K562 (cell line): ENCODE measurements around the gene AFF1. TPM values are rescaled to one million over a fixed set of nuclear protein-coding genes. Genes with fewer than 3 reads are reported as not detected.

ENCODE experiments used
- ATAC-seq: fragments of 200-7000 bp; cut with Tn5 transposase; 3 replicates; pipeline ENCODE4 v1.9.1; 2020; ENCODE audit warnings: moderate library complexity
- BruUV-seq: library from RNA; stranded (reverse); fragments of 400-500 nt; replicated peaks from 2 replicates; lab custom pipeline; 2021; lab: Mats Ljungman, UMichigan
- CTCF ChIA-PET: fragments of 300-600 bp; formaldehyde crosslinking; extraction: SDS; loops from one replicate; lab custom pipeline; 2021; ENCODE audit warnings: low intra/inter-chr PET ratio; lab: Yijun Ruan, JAX
- POLR2A ChIA-PET: fragments of 300-600, 350-650 bp; sonication (Branson Sonifier 250); formaldehyde crosslinking; extraction: SDS; loops from one replicate; lab custom pipeline; 2021; ENCODE audit warnings: antibody characterized with exemption, inconsistent platforms; lab: Yijun Ruan, JAX
- DNase-seq, 4 experiments: peaks; one replicate each; pipeline versions ENCODE4 v3.0.0 to v3.0.0-alpha.2; 2011 to 2018; ENCODE audit warnings: low spot score in 3 of 4, mixed read lengths in 3 of 4; ENCODE audit errors: extremely low read depth in 1 of 4
- FAIRE-seq: peaks from 2 replicates; lab custom pipeline; 2011; peaks lifted over from hg19 to GRCh38; lab: Jason Lieb, UNC
- H2AFZ ChIP-seq: 2 replicates; pipeline ENCODE4 v1.6.0; 2011; ENCODE audit warnings: low read depth, low read length, control low read depth, inconsistent platforms
- H3K27ac ChIP-seq: fragments of 200-600 bp; 3 replicates; pipeline ENCODE4 v1.8.0; 2011; ENCODE audit warnings: low read depth, mild to moderate bottlenecking, control low read depth, inconsistent platforms, low read length, moderate library complexity, mixed read lengths; ENCODE audit errors: extremely low read depth
- H3K27me3 ChIP-seq, 2 experiments: fragments of 300-600 bp in 1 of 2; 2 replicates in 1 of 2; 3 replicates in 1 of 2; pipeline versions ENCODE4 v1.6.0 to v1.8.0; 2011; ENCODE audit warnings: inconsistent platforms in 2 of 2, low read length in 2 of 2, mild to moderate bottlenecking in 1 of 2, mixed read lengths in 1 of 2, moderate library complexity in 1 of 2; ENCODE audit not compliant: control insufficient read depth in 2 of 2, insufficient read depth in 2 of 2
- H3K36me3 ChIP-seq: fragments of 300-600 bp; 3 replicates; pipeline ENCODE4 v1.8.0; 2011; ENCODE audit warnings: mild to moderate bottlenecking, low read length, inconsistent platforms; ENCODE audit not compliant: control insufficient read depth, insufficient read depth
- H3K4me1 ChIP-seq, 2 experiments: fragments of 200-600 bp in 1 of 2; replicated peaks in 1 of 2; 2 replicates in 1 of 2; 3 replicates in 1 of 2; pipeline versions ENCODE4 v1.5.1 to v1.8.0; 2011; ENCODE audit warnings: inconsistent platforms in 2 of 2, low read length in 2 of 2, mild to moderate bottlenecking in 1 of 2, mixed read lengths in 1 of 2, moderate library complexity in 1 of 2; ENCODE audit not compliant: control insufficient read depth in 2 of 2, insufficient read depth in 2 of 2
- H3K4me2 ChIP-seq: 2 replicates; pipeline ENCODE4 v1.6.1; 2011; ENCODE audit warnings: low read length, control low read depth, inconsistent platforms, mixed read lengths; ENCODE audit not compliant: insufficient read depth
- H3K4me3 ChIP-seq: fragments of 200-600 bp; sonication (generic), shearing (Covaris generic); 2 replicates; pipeline ENCODE4 v1.5.1; 2016; ENCODE audit warnings: control low read depth, inconsistent platforms
- H3K79me2 ChIP-seq: fragments of 200-600 bp; 3 replicates; pipeline ENCODE4 v1.8.0; 2011; ENCODE audit warnings: low read length, inconsistent platforms; ENCODE audit not compliant: control insufficient read depth, insufficient read depth
- H3K9ac ChIP-seq, 2 experiments: 2 replicates each; pipeline versions ENCODE4 v1.6.0 to v1.6.1; 2011; ENCODE audit warnings: low read depth in 2 of 2, low read length in 2 of 2, control low read depth in 1 of 2, inconsistent platforms in 1 of 2, mild to moderate bottlenecking in 1 of 2, mixed read lengths in 1 of 2; ENCODE audit not compliant: insufficient read depth in 1 of 2
- H3K9me1 ChIP-seq: one replicate; pipeline ENCODE4 v1.6.0; 2011; ENCODE audit warnings: inconsistent platforms, mild to moderate bottlenecking, low read length, moderate library complexity; ENCODE audit not compliant: control insufficient read depth, insufficient read depth
- H3K9me3 ChIP-seq: replicated peaks from 2 replicates; pipeline ENCODE4 v1.5.1; 2011; ENCODE audit warnings: low read depth, low read length, inconsistent platforms; ENCODE audit not compliant: control insufficient read depth, insufficient read depth
- H4K20me1 ChIP-seq: replicated peaks from 2 replicates; pipeline ENCODE4 v1.6.1; 2011; ENCODE audit warnings: low read length, inconsistent platforms, mixed read lengths; ENCODE audit not compliant: control insufficient read depth, insufficient read depth
- CEBPB ChIP-seq: fragments of 450-650 bp; IDR thresholded peaks from 2 replicates; pipeline ENCODE4 v1.6.1; 2016; ENCODE audit warnings: missing genetic modification characterization, missing compliant biosample characterization
- CEBPG ChIP-seq, 3 experiments: fragments of 200-800 bp in 1 of 3; sonication (Bioruptor generic) in 1 of 3; sonication (generic) in 1 of 3; formaldehyde crosslinking in 1 of 3; IDR thresholded peaks in 2 of 3; conservative IDR thresholded peaks in 1 of 3; 2 replicates each; pipeline versions ENCODE4 v1.6.1 to v1.8.0; 2016 to 2022; ENCODE audit warnings: missing compliant biosample characterization in 2 of 3, missing genetic modification characterization in 2 of 3, mild to moderate bottlenecking in 1 of 3, missing genetic modification reagents in 1 of 3
- CHD4 ChIP-seq: fragments of 200-600 bp; sonication (generic); IDR thresholded peaks from 3 replicates; pipeline ENCODE4 v1.6.1; 2012; ENCODE audit warnings: low read depth, mild to moderate bottlenecking, mixed read lengths, low read length, inconsistent platforms; ENCODE audit not compliant: insufficient read depth, insufficient replicate concordance, poor library complexity, severe bottlenecking
- FOXK1 ChIP-seq: sonication (generic); formaldehyde crosslinking; IDR thresholded peaks from 2 replicates; pipeline ENCODE4 v1.8.0; 2022; ENCODE audit warnings: missing genetic modification reagents, mild to moderate bottlenecking, borderline replicate concordance
- GABPB1 ChIP-seq: sonication (generic); formaldehyde crosslinking; IDR thresholded peaks from 2 replicates; pipeline ENCODE4 v1.8.0; 2022; ENCODE audit warnings: mild to moderate bottlenecking, missing genetic modification reagents
- KAT7 ChIP-seq: sonication (generic); formaldehyde crosslinking; IDR thresholded peaks from 2 replicates; pipeline ENCODE4 v1.8.0; 2022; ENCODE audit warnings: missing genetic modification reagents, mild to moderate bottlenecking, borderline replicate concordance
- NFRKB ChIP-seq: fragments of 450-650 bp; IDR thresholded peaks from 2 replicates; pipeline ENCODE4 v1.6.1; 2016; ENCODE audit warnings: low read depth
- SP1 ChIP-seq: sonication (generic); formaldehyde crosslinking; IDR thresholded peaks from 2 replicates; pipeline ENCODE4 v1.8.1; 2022; ENCODE audit warnings: mild to moderate bottlenecking, missing genetic modification reagents
- TBP ChIP-seq: optimal IDR thresholded peaks from 2 replicates; pipeline ENCODE3; 2011; ENCODE audit warnings: low read depth, low read length, improper control_type of control experiment
- ZNF41 ChIP-seq: fragments of 250-450 bp; sonication (Bioruptor Pico); conservative IDR thresholded peaks from 2 replicates; pipeline ENCODE4 v1.4.0; 2020; ENCODE audit warnings: mild to moderate bottlenecking
- WGBS: fragments of 100-300 bp; shearing (Covaris generic); methylation state at CpG from one replicate; pipeline ENCODE4 v1.1.6; 2016; ENCODE audit warnings: low coverage, mixed read lengths; ENCODE audit not compliant: insufficient coverage; ENCODE audit errors: missing lambda C conversion rate; 5-methylcytosine and 5-hydroxymethylcytosine counted together
- in situ Hi-C: fragments of 300-500 bp; cut with MboI; formaldehyde crosslinking; loops from 4 replicates; pipeline ENCODE4 v1.15.0; 2018; ENCODE audit warnings: inconsistent platforms, mixed read lengths
- intact Hi-C: fragments of 100-400 bp; cut with micrococcal nuclease; formaldehyde crosslinking; loops from 2 replicates; pipeline ENCODE4 v1.14.2; 2022
- polyA plus RNA-seq, 8 experiments: library from polyadenylated mRNA; depleted of rRNA in 4 of 8; stranded (reverse) in 5 of 8; unstranded in 3 of 8; fragments of >200 nt; fragmentation: Nextera tagmentation in 2 of 8; fragmentation: Illumina TruSeq in 1 of 8; extraction: Ambion mirVana in 2 of 8; extraction: Trizol in 1 of 8; gene quantifications; 2 replicates each; pipeline versions ENCODE4 v1.2.1 to v1.2.3, GENCODE V29; 2011 to 2014; ENCODE audit warnings: inconsistent platforms in 1 of 8, missing spikeins in 1 of 8
- total RNA-seq, 7 experiments: library from RNA; depleted of rRNA in 6 of 7; stranded (reverse); fragments of >200 nt in 6 of 7; fragmentation: Illumina TruSeq in 2 of 7; extraction: Trizol in 2 of 7; gene quantifications; 2 replicates each; pipeline versions ENCODE4 v1.2.1 to v1.2.3, GENCODE V29; 2011 to 2021; ENCODE audit warnings: low replicate concordance in 1 of 7
- TF ChIP-seq, protein P1 (sequence below), 2 experiments: fragments of 450-650 bp; conservative IDR thresholded peaks; 2 replicates each; pipeline ENCODE4 v1.6.1; 2017; ENCODE audit warnings: mild to moderate bottlenecking in 2 of 2, moderate library complexity in 2 of 2

The AFF1 gene
- total and polyA plus RNA-seq, 9 of the 15 experiments (the other 6 are each of a cell fraction or from before 2014, with no cell fraction given) = 4.1 to 47.5 (median 17.2) TPM

DNA sequence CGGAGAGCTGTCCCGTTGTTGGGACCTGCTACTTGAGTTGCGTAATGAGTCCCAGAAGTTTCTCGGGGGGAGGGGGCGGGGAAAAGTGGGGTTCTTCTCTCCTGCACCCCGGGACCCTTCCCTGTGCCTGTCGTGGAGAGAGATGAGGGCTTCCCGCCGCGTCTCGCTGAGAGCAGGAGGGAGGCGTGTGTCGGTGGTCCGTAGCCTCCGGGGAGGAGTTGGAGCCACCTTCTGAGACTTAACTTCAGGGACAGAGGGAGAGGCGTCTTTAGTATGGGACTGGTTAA, 698 bp downstream of the AFF1 start:
- H3K9me3 ChIP-seq = no peaks in the 10 kb centered on the region
- peak overlapping the region; percentile 86 for H3K27ac ChIP-seq
- in situ Hi-C loops = loop anchor here (5.0 kb wide), 1 partner anchor 72 kb away; no protein-coding TSS in a partner anchor
- ChIA-PET CTCF (no interaction called here), POLR2A (interaction anchor here (1.0 to 4.8 kb wide), 4 partner anchors 12 to 70 kb away, joined by 3 to 36 read pairs (median 4); no protein-coding TSS in a partner anchor)
- peak overlapping the region; percentile 90 for H2AFZ ChIP-seq
- peaks cover 68% of the 10 kb centered on the region for H3K79me2 ChIP-seq
- 0% methylated on average over 3 of the region's 16 CpGs for WGBS
- H3K9ac ChIP-seq = peak overlapping the region; percentile 79 to 92
- intact Hi-C loops = loop anchor here (2.0 to 5.0 kb wide), 2 partner anchors 71 to 117 kb away; no protein-coding TSS in a partner anchor
- H3K36me3 ChIP-seq = no peaks in the 10 kb centered on the region
- H3K4me2 ChIP-seq = peak overlapping the region; percentile 92
- H3K4me1 ChIP-seq = peaks cover 9 to 22% of the 10 kb centered on the region in 2 experiments
- H3K27me3 ChIP-seq = no peaks in the 10 kb centered on the region
- TF ChIP-seq SP1 (CRISPR knock-in tag) (peak; percentile 32; the same call in 1 of the 2 replicates), FOXK1 (CRISPR knock-in tag) (0 out of 2 replicates have a peak, but pooled peaks have one; percentile 10), CEBPB (peak; percentile 93), KAT7 (CRISPR knock-in tag) (0 out of 2 replicates have a peak, but pooled peaks have one; percentile 1), ZNF41 (CRISPR knock-in tag) (no peak), TBP (no peak), GABPB1 (peak; percentile 26; the same call in 1 of the 2 replicates), CHD4 (peak; percentile 55), NFRKB (0 out of 2 replicates have a peak, but pooled peaks have one; percentile 16), CEBPG (CRISPR knock-in tag; IDR thresholded peaks at IDR 0.05) (peak; percentile 75), CEBPG (tag; conservative IDR thresholded peaks at IDR 0.05 in 1 of 2, IDR thresholded peaks at IDR 0.05 in 1 of 2) (peak; percentile 63 to 90)
- TF ChIP-seq, protein P1, sequence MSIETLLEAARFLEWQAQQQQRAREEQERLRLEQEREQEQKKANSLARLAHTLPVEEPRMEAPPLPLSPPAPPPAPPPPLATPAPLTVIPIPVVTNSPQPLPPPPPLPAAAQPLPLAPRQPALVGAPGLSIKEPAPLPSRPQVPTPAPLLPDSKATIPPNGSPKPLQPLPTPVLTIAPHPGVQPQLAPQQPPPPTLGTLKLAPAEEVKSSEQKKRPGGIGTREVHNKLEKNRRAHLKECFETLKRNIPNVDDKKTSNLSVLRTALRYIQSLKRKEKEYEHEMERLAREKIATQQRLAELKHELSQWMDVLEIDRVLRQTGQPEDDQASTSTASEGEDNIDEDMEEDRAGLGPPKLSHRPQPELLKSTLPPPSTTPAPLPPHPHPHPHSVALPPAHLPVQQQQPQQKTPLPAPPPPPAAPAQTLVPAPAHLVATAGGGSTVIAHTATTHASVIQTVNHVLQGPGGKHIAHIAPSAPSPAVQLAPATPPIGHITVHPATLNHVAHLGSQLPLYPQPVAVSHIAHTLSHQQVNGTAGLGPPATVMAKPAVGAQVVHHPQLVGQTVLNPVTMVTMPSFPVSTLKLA (conservative IDR thresholded peaks at IDR 0.05) = no peak
- no peaks in the 10 kb centered on the region for H3K9me1 ChIP-seq
- FAIRE-seq (no peak), DNase-seq (no peak), ATAC-seq (peak; percentile 26)
- peak overlapping the region; percentile 76 for H3K4me3 ChIP-seq
- no peaks in the 10 kb centered on the region; the same call in 1 of the 2 replicates for H4K20me1 ChIP-seq
- TSS peak; percentile 43 for BruUV-seq
